Measurements from ENCODE around the gene SPO11. TPM values are rescaled to one million over a fixed set of nuclear protein-coding genes. Genes with fewer than 3 reads are reported as not detected.

Gene SPO11
- total RNA-seq, 2 experiments from 2014 or later: not detected

DNA sequence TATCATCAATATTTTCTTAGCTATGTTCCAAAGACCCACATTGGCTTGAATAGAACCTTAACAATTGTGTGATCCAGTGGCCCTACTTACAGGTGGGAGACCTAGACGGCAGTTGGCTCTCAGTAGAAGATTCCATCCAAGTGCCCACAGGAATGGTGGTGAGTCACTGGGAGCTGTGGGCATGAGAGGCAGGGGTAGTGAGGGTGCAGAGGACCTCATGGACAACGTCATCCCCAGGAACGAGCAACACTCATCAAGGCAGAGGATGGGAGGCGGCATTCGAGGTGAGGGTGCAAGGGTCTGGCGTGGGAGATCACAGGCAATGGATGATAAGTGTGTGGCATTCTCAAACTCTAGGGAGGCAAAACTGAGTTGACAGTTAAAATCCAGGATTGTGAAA is 17.5 kb upstream of the SPO11 start:
- Histone ChIP-seq H3K4me1 (ENCODE audit: insufficient read depth, low read length) (no peaks in the 10 kb centered on the region), H3K27ac (ENCODE audit: low read depth in 1 of 2, low read length in 2 of 2) (no peak overlapping the region), H3K36me3 (ENCODE audit: insufficient read depth, low read length) (no peaks in the 10 kb centered on the region), H3K4me3 (ENCODE audit: low read length) (no peak overlapping the region), H3K27me3 (ENCODE audit: control insufficient read depth in 1 of 2, insufficient read depth in 2 of 2, low read length in 2 of 2) (peaks cover 3 to 13% of the 10 kb centered on the region in 2 experiments), H3K9me3 (ENCODE audit: control insufficient read depth in 1 of 2, insufficient read depth in 1 of 2, low read length in 2 of 2) (no peaks in the 10 kb centered on the region)
- H3K36me3 Mint-ChIP-seq (ENCODE audit: low read depth): no peaks in the 10 kb centered on the region
- no peak for ATAC-seq (ENCODE audit: poor library complexity)
- CTCF ChIA-PET: no interaction called here
- POLR2A ChIA-PET: no interaction called here
- no peaks in the 10 kb centered on the region for H3K4me1 Mint-ChIP-seq (ENCODE audit: low read depth)
- no peaks in the 10 kb centered on the region for H3K9me3 Mint-ChIP-seq
- TF ChIP-seq, protein P1, sequence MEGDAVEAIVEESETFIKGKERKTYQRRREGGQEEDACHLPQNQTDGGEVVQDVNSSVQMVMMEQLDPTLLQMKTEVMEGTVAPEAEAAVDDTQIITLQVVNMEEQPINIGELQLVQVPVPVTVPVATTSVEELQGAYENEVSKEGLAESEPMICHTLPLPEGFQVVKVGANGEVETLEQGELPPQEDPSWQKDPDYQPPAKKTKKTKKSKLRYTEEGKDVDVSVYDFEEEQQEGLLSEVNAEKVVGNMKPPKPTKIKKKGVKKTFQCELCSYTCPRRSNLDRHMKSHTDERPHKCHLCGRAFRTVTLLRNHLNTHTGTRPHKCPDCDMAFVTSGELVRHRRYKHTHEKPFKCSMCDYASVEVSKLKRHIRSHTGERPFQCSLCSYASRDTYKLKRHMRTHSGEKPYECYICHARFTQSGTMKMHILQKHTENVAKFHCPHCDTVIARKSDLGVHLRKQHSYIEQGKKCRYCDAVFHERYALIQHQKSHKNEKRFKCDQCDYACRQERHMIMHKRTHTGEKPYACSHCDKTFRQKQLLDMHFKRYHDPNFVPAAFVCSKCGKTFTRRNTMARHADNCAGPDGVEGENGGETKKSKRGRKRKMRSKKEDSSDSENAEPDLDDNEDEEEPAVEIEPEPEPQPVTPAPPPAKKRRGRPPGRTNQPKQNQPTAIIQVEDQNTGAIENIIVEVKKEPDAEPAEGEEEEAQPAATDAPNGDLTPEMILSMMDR (IDR thresholded peaks at IDR 0.05): no peak
- H3K27me3 Mint-ChIP-seq: peaks cover 29% of the 10 kb centered on the region
- intact Hi-C loops (cut with DNase I, micrococcal nuclease): no loop called here
- H3K27ac Mint-ChIP-seq: no peak overlapping the region
- no peak overlapping the region for H3K4me3 Mint-ChIP-seq
- no peak for DNase-seq

DNA sequence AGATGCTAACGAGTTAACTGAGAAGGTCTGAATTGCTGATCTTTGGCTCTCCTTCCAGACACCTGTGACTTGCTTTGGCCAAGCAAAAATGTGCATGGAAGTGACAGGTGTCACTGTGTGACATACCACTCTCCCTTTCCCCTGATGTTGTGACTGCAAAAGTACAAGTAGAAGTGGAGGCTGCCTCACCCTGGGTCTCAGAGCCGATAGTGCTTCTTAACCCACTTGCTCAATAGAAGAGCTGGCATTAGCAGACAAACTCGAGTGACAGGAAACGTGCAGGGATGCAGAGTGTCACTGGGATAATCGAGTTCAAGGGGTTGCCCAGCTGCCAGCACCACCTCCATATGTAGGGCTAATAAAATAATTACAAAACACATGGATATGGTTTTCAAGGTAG is 16.4 kb upstream of the SPO11 start:
- H3K4me1 Mint-ChIP-seq (ENCODE audit: low read depth): no peaks in the 10 kb centered on the region
- intact Hi-C loops (cut with DNase I, micrococcal nuclease): no loop called here
- no peak overlapping the region for H3K27ac ChIP-seq (ENCODE audit: low read depth in 1 of 2, low read length in 2 of 2)
- H3K27ac Mint-ChIP-seq: no peak overlapping the region
- H3K27me3 Mint-ChIP-seq: peaks cover 32% of the 10 kb centered on the region
- H3K9me3 Mint-ChIP-seq: no peaks in the 10 kb centered on the region
- ChIA-PET CTCF (interaction anchor here (1.3 kb wide), 1 partner anchor 20 kb away, joined by 3 read pairs; no protein-coding TSS in a partner anchor), POLR2A (no interaction called here)
- H3K36me3 ChIP-seq (ENCODE audit: insufficient read depth, low read length): no peaks in the 10 kb centered on the region
- no peak for DNase-seq
- ATAC-seq (ENCODE audit: poor library complexity): no peak
- no peaks in the 10 kb centered on the region for H3K4me1 ChIP-seq (ENCODE audit: insufficient read depth, low read length)
- H3K4me3 ChIP-seq (ENCODE audit: low read length): no peak overlapping the region
- H3K4me3 Mint-ChIP-seq: no peak overlapping the region
- TF ChIP-seq, protein P1 (IDR thresholded peaks at IDR 0.05): no peak
- no peaks in the 10 kb centered on the region for H3K9me3 ChIP-seq (ENCODE audit: control insufficient read depth in 1 of 2, insufficient read depth in 1 of 2, low read length in 2 of 2)
- H3K36me3 Mint-ChIP-seq (ENCODE audit: low read depth): no peaks in the 10 kb centered on the region
- peaks cover 3 to 9% of the 10 kb centered on the region in 2 experiments for H3K27me3 ChIP-seq (ENCODE audit: control insufficient read depth in 1 of 2, insufficient read depth in 2 of 2, low read length in 2 of 2)

DNA sequence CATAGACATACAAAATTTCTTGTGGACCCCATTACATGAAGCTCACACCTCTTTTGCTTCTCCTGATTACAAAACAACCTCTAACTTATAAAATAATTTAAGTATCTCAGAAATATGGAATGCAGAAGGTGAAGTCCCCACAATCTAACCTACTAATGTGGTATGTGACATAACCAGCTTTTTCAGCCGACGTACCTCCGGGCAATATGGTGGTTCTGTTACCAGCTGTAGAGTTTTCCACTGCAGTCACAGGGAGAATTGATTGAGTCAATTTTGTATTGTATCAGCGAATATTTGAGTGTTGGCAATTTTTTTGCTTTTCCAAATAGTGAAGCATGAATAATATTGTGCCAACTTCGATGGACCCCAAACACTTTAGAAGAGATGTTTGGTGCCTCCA is 15.7 kb upstream of the SPO11 start:
- no peaks in the 10 kb centered on the region for H3K36me3 Mint-ChIP-seq (ENCODE audit: low read depth)
- DNase-seq: no peak
- no peak overlapping the region for H3K27ac ChIP-seq (ENCODE audit: low read depth in 1 of 2, low read length in 2 of 2)
- no peak overlapping the region for H3K27ac Mint-ChIP-seq
- no peaks in the 10 kb centered on the region for H3K36me3 ChIP-seq (ENCODE audit: insufficient read depth, low read length)
- H3K4me3 Mint-ChIP-seq: no peak overlapping the region
- H3K27me3 ChIP-seq (ENCODE audit: control insufficient read depth in 1 of 2, insufficient read depth in 2 of 2, low read length in 2 of 2): peaks cover 3 to 9% of the 10 kb centered on the region in 2 experiments
- H3K4me1 Mint-ChIP-seq (ENCODE audit: low read depth): no peaks in the 10 kb centered on the region
- TF ChIP-seq, protein P1 (IDR thresholded peaks at IDR 0.05): no peak
- CTCF ChIA-PET: interaction anchor here (1.3 kb wide), 1 partner anchor 19 kb away, joined by 3 read pairs; no protein-coding TSS in a partner anchor
- H3K27me3 Mint-ChIP-seq: peaks cover 38% of the 10 kb centered on the region
- intact Hi-C loops (cut with DNase I, micrococcal nuclease): no loop called here
- H3K4me1 ChIP-seq (ENCODE audit: insufficient read depth, low read length): no peaks in the 10 kb centered on the region
- POLR2A ChIA-PET: no interaction called here
- no peak overlapping the region for H3K4me3 ChIP-seq (ENCODE audit: low read length)
- no peaks in the 10 kb centered on the region for H3K9me3 Mint-ChIP-seq
- ATAC-seq (ENCODE audit: poor library complexity): no peak
- no peaks in the 10 kb centered on the region for H3K9me3 ChIP-seq (ENCODE audit: control insufficient read depth in 1 of 2, insufficient read depth in 1 of 2, low read length in 2 of 2)

Measured in CD4-positive, alpha-beta T cell (primary cell).